ENCODE measurements around the gene RBM39.

DNA sequence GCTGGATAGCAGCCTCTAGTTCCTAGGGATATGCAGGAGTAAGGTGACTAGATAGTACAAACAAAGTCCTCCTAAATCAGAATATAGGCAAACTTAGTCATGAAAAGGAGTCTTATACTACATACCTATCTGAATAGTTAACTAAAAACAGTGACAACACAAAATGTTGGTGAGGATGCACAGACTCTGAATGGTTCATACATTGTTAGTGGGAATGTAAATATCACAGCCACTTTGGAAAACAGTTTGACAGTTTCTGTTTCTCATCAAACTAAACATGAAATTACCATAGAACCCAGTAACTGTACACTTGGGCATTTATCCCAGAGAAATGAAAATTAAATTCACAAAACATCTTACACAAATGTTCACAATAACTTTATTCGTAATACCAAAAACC, 60.1 kb downstream of the RBM39 start:
- TF ChIP-seq, protein P1, sequence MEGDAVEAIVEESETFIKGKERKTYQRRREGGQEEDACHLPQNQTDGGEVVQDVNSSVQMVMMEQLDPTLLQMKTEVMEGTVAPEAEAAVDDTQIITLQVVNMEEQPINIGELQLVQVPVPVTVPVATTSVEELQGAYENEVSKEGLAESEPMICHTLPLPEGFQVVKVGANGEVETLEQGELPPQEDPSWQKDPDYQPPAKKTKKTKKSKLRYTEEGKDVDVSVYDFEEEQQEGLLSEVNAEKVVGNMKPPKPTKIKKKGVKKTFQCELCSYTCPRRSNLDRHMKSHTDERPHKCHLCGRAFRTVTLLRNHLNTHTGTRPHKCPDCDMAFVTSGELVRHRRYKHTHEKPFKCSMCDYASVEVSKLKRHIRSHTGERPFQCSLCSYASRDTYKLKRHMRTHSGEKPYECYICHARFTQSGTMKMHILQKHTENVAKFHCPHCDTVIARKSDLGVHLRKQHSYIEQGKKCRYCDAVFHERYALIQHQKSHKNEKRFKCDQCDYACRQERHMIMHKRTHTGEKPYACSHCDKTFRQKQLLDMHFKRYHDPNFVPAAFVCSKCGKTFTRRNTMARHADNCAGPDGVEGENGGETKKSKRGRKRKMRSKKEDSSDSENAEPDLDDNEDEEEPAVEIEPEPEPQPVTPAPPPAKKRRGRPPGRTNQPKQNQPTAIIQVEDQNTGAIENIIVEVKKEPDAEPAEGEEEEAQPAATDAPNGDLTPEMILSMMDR (IDR thresholded peaks at IDR 0.05) = no peak
- TF ChIP-seq POLR2A (IDR thresholded peaks at IDR 0.05) (no peak), POLR2AphosphoS5 (IDR thresholded peaks at IDR 0.05; ENCODE audit: insufficient read depth in 1 of 2, low read depth in 1 of 2) (no peak)
